KMS-11 (cell line): ENCODE results near the gene WBP11.

Source experiments
- H2AFZ ChIP-seq: fragments of 200-600 bp; sonication (generic); 2 replicates; pipeline ENCODE4 v1.6.1; 2016; ENCODE audit warnings: antibody characterized with exemption, mixed run types, low read depth
- H3K27ac ChIP-seq: fragments of 200-600 bp; sonication (generic); 2 replicates; pipeline ENCODE4 v1.6.1; 2016; ENCODE audit warnings: mild to moderate bottlenecking, mixed run types
- H3K27me3 ChIP-seq: fragments of 200-600 bp; sonication (generic); 2 replicates; pipeline ENCODE4 v1.6.1; 2017; ENCODE audit warnings: mild to moderate bottlenecking, low read depth, mixed run types, moderate library complexity; ENCODE audit not compliant: insufficient read depth
- H3K36me3 ChIP-seq: fragments of 200-600 bp; sonication (generic); 2 replicates; pipeline ENCODE4 v1.6.1; 2017; ENCODE audit warnings: mild to moderate bottlenecking, mixed run types; ENCODE audit not compliant: insufficient read depth
- H3K4me1 ChIP-seq: fragments of 200-600 bp; sonication (generic); 2 replicates; pipeline ENCODE4 v1.6.1; 2016; ENCODE audit warnings: mild to moderate bottlenecking, low read depth, mixed run types; ENCODE audit not compliant: poor library complexity, severe bottlenecking
- H3K4me2 ChIP-seq: fragments of 200-600 bp; sonication (generic); 2 replicates; pipeline ENCODE4 v1.7.0; 2016; ENCODE audit warnings: mild to moderate bottlenecking, mixed run types
- H3K4me3 ChIP-seq: fragments of 200-600 bp; sonication (generic); IDR thresholded peaks from 2 replicates; pipeline ENCODE4 v1.6.1; 2017; ENCODE audit warnings: low read depth, low read length, mixed read lengths; ENCODE audit not compliant: insufficient read depth
- H3K79me2 ChIP-seq: fragments of 200-600 bp; sonication (generic); 2 replicates; pipeline ENCODE4 v1.6.1; 2016; ENCODE audit warnings: low read depth, mixed run types; ENCODE audit not compliant: insufficient read depth
- H3K9ac ChIP-seq: fragments of 200-600 bp; sonication (generic); 2 replicates; pipeline ENCODE4 v1.6.1; 2016; ENCODE audit warnings: mild to moderate bottlenecking, mixed run types
- H4K20me1 ChIP-seq: fragments of 200-600 bp; sonication (generic); 2 replicates; pipeline ENCODE4 v1.6.1; 2016; ENCODE audit warnings: mild to moderate bottlenecking, mixed run types; ENCODE audit not compliant: insufficient read depth
- CTCF ChIP-seq: fragments of 200-600 bp; sonication (generic); conservative IDR thresholded peaks from 2 replicates; pipeline ENCODE4 v1.6.1; 2017; ENCODE audit warnings: low read depth, mild to moderate bottlenecking, antibody characterized with exemption, low read length, moderate library complexity, mixed read lengths

The WBP11 gene

GRCh38 chr12:14773685-14774073, 29.6 kb downstream of the WBP11 start:
- Histone ChIP-seq H3K4me2 (no peak overlapping the region), H3K27ac (no peak overlapping the region), H3K9ac (no peak overlapping the region), H3K4me3 (no peak overlapping the region), H4K20me1 (no peaks in the 10 kb centered on the region), H2AFZ (no peak overlapping the region), H3K36me3 (no peaks in the 10 kb centered on the region), H3K27me3 (no peaks in the 10 kb centered on the region), H3K4me1 (peaks cover 13% of the 10 kb centered on the region), H3K79me2 (peaks cover 9% of the 10 kb centered on the region; the same call in 1 of the 2 replicates)
- no peak for TF ChIP-seq CTCF

- Histone ChIP-seq H3K27ac (no peak overlapping the region), H2AFZ (no peak overlapping the region), H3K27me3 (no peaks in the 10 kb centered on the region), H3K4me3 (no peak overlapping the region), H3K79me2 (peaks cover 15% of the 10 kb centered on the region; the same call in 1 of the 2 replicates), H3K4me1 (peaks cover 19% of the 10 kb centered on the region), H3K4me2 (no peak overlapping the region), H3K36me3 (no peaks in the 10 kb centered on the region), H3K9ac (no peak overlapping the region), H4K20me1 (no peaks in the 10 kb centered on the region)
- no peak for TF ChIP-seq CTCF
These were observed 30.3 kb downstream of the WBP11 start for GRCh38 chr12:14772946-14773345.

GRCh38 chr12:14771651-14772137, 31.6 kb downstream of the WBP11 start:
- Histone ChIP-seq H3K27ac (peak overlapping the region; percentile 98), H3K36me3 (no peaks in the 10 kb centered on the region), H2AFZ (peak overlapping the region; percentile 81), H3K27me3 (no peaks in the 10 kb centered on the region), H3K4me1 (peaks cover 19% of the 10 kb centered on the region), H3K79me2 (peaks cover 15% of the 10 kb centered on the region; the same call in 1 of the 2 replicates), H3K4me2 (peak overlapping the region; percentile 90), H3K4me3 (no peak overlapping the region), H4K20me1 (no peaks in the 10 kb centered on the region), H3K9ac (peak overlapping the region; percentile 97)
- TF ChIP-seq CTCF, result no peak

- peaks cover 19% of the 10 kb centered on the region for H3K4me1 ChIP-seq
- peaks cover 15% of the 10 kb centered on the region; the same call in 1 of the 2 replicates for H3K79me2 ChIP-seq
- H3K27ac ChIP-seq, result peak overlapping the region; percentile 98
- TF ChIP-seq CTCF, result no peak
- H3K4me3 ChIP-seq, result no peak overlapping the region
- peak overlapping the region; percentile 90 for H3K4me2 ChIP-seq
- peak overlapping the region; percentile 97 for H3K9ac ChIP-seq
- H3K27me3 ChIP-seq, result no peaks in the 10 kb centered on the region
- H3K36me3 ChIP-seq, result no peaks in the 10 kb centered on the region
- no peaks in the 10 kb centered on the region for H4K20me1 ChIP-seq
- peak overlapping the region; percentile 46 for H2AFZ ChIP-seq
These were observed 32.5 kb downstream of the WBP11 start for GRCh38 chr12:14770496-14771461.
